ENCODE data around the gene ELMO1.

DNA sequence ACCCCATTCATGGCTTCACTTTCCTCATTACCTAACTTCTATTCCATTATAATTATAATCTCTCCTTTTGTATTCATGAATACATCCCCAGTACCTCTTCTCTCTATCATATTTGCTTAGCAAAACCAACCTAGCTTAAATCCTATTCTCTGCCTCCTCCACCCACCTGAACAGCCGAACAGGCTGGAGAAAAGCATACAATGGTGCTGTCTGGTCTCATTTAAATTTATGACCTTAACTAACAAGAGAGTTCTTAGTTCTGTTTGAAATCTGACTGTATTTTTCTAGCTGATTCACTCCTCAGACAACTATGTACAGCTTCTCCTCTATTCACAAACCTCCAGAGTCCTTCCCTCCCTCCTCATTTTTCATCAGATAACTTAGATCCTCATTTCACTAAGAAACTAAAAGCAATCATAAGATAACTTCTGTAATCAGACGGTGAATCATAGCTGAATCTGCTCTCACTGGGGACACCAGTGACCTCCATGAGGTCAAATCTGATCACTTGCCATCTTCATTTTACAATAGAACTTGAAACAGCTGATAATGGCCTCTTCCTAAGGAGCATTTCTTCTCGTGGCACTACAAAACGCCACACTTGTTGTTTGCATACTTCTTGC lies 490.4 kb downstream of the ELMO1 start:
- TF ChIP-seq POLR2A (IDR thresholded peaks at IDR 0.05; ENCODE audit: low read depth, low read length) (no peak), POLR2AphosphoS5 (IDR thresholded peaks at IDR 0.05; ENCODE audit: low read depth, low read length) (no peak)

Data from GM12892 (cell line).